Measurements from ENCODE around the gene CDC42SE1. TPM values are rescaled to one million over a fixed set of nuclear protein-coding genes. Genes with fewer than 3 reads are reported as not detected.

Gene CDC42SE1
- total and polyA plus RNA-seq, 9 of the 15 experiments (the other 6 are each of a cell fraction or from before 2014, with no cell fraction given), result 78.1 to 189 (median 114) TPM

DNA sequence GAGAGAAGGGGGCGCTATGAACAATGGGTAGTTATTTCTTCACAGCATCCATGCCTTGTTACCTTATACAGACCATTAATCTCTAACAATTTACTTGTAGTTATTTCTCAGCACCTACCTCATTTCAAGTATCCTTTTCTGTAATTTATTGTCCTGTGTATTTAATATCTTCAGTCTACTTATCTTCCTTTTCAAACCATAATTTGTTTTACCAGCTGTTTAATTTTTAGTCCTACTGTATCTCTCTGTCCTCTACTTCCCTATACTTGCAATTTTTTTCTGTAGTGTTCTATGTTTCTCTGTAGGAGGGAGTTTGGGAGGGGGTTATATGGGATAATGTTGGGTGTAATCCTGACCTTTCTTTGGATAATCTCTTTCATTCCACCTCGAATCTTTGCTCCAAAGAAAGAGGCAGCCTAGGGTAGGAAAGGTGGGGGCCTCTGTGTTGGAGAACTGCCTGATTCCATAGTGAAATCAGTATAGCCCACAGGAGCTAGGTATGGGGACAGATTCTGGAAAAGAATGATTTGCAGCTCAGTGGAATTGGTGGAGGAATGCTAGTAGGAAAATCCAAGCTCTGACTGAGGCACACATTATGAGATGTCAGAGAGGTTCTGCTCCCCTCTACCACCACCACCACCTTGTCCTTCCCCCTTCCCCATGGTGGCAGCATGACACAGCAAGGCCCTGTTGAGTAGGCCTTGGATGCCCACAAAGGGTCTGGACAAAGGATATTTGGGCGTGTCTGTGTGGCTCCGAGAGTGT is 1.4 kb upstream of the CDC42SE1 start (continued):
- TF ChIP-seq ZNF41 (CRISPR knock-in tag; conservative IDR thresholded peaks at IDR 0.05) (no peak), IRF9 (tag; IDR thresholded peaks at IDR 0.05) (no peak), POLR2AphosphoS5 (IDR thresholded peaks at IDR 0.05; ENCODE audit: control insufficient read depth, insufficient read depth, low read depth, low read length) (no peak), NR2F6 (CRISPR knock-in tag; IDR thresholded peaks at IDR 0.05) (no peak), ERF (CRISPR knock-in tag; IDR thresholded peaks at IDR 0.05) (no peak), ZFX (CRISPR knock-in tag; IDR thresholded peaks at IDR 0.05) (peak; percentile 67), HDAC6 (IDR thresholded peaks at IDR 0.05; ENCODE audit: low read depth, low read length) (no peak), CTBP1 (IDR thresholded peaks at IDR 0.05; ENCODE audit: borderline replicate concordance) (peak; percentile 29; the same call in 1 of the 2 replicates), U2AF1 (optimal IDR thresholded peaks at IDR 0.05; ENCODE audit: low read depth, low read length) (no peak), NCOA6 (IDR thresholded peaks at IDR 0.05) (no peak), TBP (optimal IDR thresholded peaks at IDR 0.05; ENCODE audit: low read depth, low read length) (no peak), MITF (IDR thresholded peaks at IDR 0.05) (no peak), ZNF12 (CRISPR knock-in tag; IDR thresholded peaks at IDR 0.05) (no peak), RFX1 (IDR thresholded peaks at IDR 0.05) (no peak), ZNF77 (CRISPR knock-in tag; IDR thresholded peaks at IDR 0.05) (no peak), ATF1 (CRISPR knock-in tag; IDR thresholded peaks at IDR 0.05) (no peak), ATF1 (tag; IDR thresholded peaks at IDR 0.05) (no peak), DPF2 (IDR thresholded peaks at IDR 0.05) (peak; percentile 38; the same call in 1 of the 2 replicates), JUNB (CRISPR knock-in tag; conservative IDR thresholded peaks at IDR 0.05) (no peak)

Measured in K562 (cell line).